ENCODE data around the gene SMC4. TPM values are rescaled to one million over a fixed set of nuclear protein-coding genes. Genes with fewer than 3 reads are reported as not detected.
"Not testable (repeated sequence)": the region's sequence is repeated elsewhere in the genome, so short reads cannot be mapped to it uniquely, and the experiment has no call there.

The SMC4 gene
- total RNA-seq, 1 donor from 2014 or later = 75.4 TPM

DNA sequence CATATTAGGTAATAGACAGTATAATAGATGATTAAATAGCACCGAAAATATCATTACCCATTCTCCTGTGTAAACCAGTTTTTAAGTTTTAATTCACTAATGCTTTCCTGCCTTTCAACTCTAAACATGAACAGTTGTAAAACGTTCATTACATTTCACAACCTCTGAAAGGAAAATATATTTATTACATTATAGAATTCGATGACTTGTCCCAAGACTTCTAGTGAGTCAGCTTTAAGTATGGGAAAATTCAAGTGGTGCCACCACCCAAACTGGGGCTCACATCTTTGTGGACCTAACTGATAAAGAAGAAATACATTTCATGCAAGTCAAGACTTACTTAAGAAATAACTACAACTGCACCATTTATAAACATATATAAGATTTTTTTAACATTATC lies 48.1 kb downstream of the SMC4 start:
- no peak for ATAC-seq

- ATAC-seq = peak; percentile 44
These were observed 49.6 kb downstream of the SMC4 start for GRCh38 chr3:160448845-160449635.

DNA sequence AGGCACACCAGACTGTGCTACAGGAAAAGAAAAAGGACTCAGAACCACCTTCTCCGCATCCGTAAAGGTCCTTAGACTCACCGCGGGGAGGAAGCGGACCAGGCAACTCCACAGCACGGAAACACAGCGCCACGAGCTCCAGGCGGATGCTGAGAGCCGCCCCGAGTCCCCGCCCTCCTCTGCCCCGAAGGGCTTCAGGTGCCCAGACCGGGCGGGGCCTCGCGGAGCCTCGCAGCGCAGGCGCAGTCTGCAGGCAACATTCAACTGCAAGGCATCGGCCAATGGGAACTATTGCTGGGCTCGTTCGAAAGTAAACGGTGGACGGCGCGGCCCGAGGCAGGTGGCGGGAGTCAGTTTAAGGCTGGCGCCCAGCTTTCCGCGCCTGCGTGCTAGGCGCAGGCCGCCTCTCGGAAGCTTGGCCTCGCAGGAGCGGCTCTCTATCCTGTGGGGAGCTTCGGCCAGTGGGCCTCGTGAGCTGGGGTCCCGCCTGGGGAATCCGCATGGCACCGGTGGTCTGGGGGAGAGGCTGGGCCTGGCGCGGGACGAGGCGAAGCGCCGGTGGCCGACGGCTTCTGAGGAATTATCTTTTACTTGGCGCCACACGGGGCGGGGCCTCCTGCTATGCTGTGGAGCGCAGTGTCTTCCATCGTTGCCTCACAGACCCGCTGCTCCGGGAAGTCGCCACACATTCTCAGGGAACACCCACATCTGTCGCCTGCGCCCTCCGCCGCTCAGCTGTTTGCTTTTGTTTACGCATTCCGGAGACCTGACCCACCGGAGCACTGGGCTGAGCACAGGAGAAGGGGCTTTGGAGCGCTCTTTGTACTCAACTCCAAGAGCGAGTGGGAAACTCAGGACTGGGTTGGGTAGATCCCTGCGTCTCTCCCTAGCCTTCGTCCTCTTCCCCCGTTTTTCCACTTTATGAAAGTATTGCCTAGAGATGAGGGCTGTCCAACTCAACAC lies 50.5 kb downstream of the SMC4 start, which contains the start of gene TRIM59:
TSS of gene TRIM59 (minus strand) at position 151 of the 963 bp plus-strand sequence. CDS start 10,603 bp downstream, outside the sequence.
- ATAC-seq = peak; percentile 99

DNA sequence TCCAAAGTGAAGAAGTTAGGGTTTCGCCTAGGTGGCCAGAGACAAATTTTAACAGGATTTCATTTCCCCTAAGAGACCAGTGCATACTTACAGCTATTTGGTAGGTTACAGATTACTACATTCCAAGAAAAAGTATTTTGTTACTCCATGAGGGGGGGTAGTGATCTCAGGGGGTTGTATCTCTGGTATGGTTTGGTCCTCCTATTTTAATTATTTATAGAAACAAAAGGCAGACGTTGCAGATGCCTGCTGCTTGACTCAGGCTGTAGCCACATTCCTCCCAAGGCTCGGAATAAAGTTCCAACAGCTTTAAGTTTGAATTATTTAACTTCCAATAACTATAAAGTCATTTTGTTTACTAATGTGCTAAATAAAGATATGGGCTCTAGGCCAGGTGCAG lies 51.4 kb downstream of the SMC4 start:
- no peak for ATAC-seq

GRCh38 chr3:160451602-160452001 lies 52.2 kb downstream of the SMC4 start:
- ATAC-seq = no peak

DNA sequence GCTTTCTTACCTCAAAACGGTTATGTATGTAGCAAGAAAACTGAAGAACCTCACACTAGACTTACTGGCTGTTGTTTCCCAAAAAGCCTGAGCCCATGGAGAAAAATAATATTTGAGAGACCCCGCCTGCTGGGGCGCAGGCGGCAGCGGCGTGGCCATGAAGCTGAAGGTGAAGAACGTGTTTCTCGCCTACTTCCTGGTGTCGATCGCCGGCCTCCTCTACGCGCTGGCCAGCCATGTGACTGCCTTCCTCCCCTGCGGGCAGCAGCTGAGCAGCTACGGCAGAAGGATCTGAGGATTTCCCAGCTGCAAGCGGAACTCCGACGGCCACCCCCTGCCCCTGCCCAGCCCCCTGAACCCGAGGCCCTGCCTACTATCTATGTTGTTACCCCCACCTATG lies 52.8 kb downstream of the SMC4 start:
- not testable (repeated sequence) for ATAC-seq

- no peak for ATAC-seq
These were observed 55.5 kb downstream of the SMC4 start for GRCh38 chr3:160454995-160455394.

GRCh38 chr3:160455846-160456245 lies 56.4 kb downstream of the SMC4 start:
- no peak for ATAC-seq

DNA sequence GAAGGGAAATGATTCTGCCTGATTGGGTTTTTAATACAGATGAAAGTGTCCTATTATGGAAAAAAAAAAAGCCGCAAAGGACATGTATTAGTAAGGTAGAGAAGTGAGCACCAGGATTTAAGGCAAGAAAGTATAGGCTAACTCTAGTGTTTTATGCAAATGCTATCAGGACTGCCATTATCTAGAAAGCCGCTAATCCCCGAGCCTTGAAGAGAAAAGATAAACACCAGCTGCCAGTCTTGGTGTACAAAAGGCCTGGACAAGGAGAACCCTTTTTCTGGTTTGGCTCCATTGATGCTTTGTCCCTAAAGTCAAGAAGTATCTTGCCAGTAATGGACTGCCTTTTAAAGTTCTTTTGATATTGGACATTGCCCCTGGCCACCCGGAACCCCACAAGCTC lies 58.7 kb downstream of the SMC4 start:
- no peak for ATAC-seq

GRCh38 chr3:160459450-160459970 lies 60.1 kb downstream of the SMC4 start:
- no peak for ATAC-seq

- ATAC-seq = peak; percentile 18
These were observed 60.6 kb downstream of the SMC4 start for GRCh38 chr3:160460033-160460432.

- ATAC-seq = no peak
These were observed 64.9 kb downstream of the SMC4 start for GRCh38 chr3:160464321-160464720.

DNA sequence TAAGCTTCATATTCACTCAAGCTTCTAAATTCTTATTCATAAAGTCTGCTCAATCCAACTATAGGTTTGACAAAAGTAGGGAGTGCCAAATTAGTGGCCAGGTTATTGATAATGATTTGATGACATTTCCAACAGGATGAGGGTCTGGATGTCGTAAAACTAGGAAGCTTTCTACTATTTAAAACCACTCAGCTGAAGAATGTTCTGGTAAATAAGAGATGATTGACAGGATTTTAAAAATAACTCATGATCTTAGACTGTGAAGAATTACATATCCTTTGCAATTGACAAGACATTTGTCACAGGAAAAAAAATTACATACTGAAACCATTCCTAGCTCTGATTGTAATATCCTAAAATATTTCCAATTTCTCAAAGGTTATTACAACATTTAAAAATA lies 65.5 kb downstream of the SMC4 start:
- no peak for ATAC-seq

GRCh38 chr3:160470181-160470580 lies 70.7 kb downstream of the SMC4 start:
- no peak for ATAC-seq

GRCh38 chr3:160471892-160472291 lies 72.4 kb downstream of the SMC4 start:
- no peak for ATAC-seq

DNA sequence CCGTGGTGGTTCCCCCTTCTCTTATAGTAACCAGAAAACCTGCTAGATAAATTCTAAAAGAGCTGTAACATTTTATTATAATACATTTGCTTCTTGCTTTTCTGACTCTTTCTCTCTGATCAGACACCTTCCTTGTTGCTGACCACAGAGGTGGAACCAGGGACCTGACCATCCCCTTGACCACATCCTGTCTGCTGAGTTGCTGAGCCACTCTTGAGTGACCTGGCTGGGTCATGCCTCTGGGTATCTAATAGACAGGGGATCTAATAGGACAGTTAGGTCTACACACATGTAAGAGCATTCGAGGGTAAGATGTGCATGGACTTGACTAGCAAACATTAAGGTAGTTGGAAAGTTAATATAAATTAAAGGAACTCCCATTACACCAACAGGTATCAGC lies 72.9 kb downstream of the SMC4 start:
- no peak for ATAC-seq

GRCh38 chr3:160473221-160473620 lies 73.8 kb downstream of the SMC4 start:
- ATAC-seq = no peak

- no peak for ATAC-seq
These were observed 74.5 kb downstream of the SMC4 start for GRCh38 chr3:160473978-160474377.

DNA sequence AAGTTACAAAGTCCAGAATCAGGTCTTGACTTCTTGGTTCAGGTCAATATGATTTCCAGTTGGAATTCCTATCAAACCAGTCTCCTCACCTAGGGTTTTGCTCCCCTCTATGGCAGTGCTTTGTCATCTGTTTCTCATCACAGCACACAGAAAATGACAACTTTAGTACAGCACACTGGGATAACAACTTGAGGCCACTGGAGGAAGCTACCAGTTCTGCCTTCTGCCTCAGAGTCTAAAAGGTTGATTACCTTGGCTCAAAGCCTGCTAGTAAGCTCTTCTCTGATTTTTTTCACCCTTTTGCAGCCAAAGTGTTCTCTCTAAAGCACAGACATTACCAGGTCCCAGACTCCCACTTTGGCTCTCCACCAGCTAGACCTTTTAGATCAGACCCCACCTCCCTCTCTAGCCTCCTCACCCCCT lies 75.0 kb downstream of the SMC4 start:
- no peak for ATAC-seq

- no peak for ATAC-seq
These were observed 75.7 kb downstream of the SMC4 start for GRCh38 chr3:160475153-160475552.

DNA sequence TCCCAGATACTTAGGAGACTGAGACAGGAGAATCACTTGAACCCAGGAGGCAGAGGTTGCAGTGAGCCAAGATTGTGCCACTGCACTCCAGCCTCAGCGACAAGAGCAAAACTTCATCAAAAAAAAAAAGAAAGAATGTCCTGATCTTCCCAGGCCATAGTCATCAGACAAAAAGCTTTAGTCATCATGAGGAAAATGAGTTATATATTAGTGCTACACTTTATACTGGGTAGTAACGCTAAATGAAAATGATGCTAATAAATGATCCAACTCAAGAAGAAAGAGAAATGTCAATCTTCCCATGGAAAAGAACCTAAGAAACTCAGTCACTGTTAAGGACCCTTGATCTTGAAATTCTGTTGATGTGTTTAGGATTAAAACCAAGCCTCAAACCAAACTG lies 76.4 kb downstream of the SMC4 start:
- ATAC-seq = no peak

DNA sequence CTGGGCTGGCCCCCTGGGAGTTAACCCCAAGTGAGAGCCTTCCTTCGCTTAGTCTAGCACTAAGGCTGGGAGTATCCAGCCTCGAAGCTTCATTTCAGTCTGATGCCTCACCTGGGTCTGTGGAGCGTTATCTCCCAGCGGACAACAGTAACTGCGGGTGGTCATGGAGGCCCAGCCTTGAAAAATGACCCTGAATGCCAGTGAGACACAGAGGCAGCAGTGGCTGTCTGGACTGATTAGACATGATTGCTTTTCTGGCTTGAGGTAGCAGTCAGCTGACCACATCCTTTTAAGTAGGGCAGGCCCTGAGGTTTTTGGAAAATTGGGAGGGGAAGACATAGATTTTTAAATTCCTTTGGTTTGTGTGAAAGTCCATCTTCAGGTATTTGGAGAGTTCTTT lies 78.3 kb downstream of the SMC4 start:
- ATAC-seq = no peak

DNA sequence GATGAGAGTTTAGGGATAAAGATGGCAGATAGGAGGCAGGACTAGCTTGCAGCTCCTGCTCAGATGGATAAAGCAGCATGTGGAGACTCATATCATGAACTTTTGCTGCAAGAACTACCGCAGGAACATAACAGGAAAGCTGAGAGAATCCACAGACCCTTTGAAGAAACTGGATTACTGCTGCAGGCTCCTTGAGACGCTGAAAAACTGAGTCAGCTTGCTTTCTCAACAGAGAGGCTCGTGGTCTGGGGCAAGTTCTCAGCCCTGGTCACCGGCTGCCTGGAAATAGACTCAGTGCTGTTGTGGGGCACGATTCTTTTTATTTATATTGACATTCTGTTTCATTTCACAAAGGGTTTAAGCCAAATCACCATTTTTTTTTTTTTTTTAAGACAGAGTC lies 78.9 kb downstream of the SMC4 start:
- ATAC-seq = no peak
